Measurements from ENCODE around the gene DLEC1. TPM values are rescaled to one million over a fixed set of nuclear protein-coding genes. Genes with fewer than 3 reads are reported as not detected.

Gene DLEC1
- polyA plus RNA-seq, 2 of the 4 experiments (the other 2 are of a cell fraction), result 0.10 TPM; not detected in 1

DNA sequence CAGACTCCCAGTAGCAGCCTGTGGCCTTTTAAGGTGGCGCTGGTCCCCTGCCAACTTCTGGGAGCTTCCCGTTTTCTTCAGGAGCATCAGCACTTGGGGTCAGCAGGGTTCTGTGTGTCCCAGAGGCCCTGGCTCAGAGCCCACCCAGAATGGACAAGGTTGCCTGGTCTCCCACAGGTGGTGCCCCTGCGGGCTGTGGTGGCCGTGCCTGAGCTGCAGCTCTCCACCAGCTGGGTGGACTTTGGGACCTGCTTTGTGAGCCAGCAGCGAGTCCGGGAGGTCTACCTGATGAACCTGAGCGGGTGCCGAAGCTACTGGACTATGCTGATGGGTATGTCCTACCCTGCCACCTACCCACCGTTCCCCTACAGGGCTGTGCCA lies 82.4 kb downstream of the DLEC1 start:
- no peak overlapping the region for H3K4me3 ChIP-seq
- no peaks in the 10 kb centered on the region for H3K4me1 ChIP-seq
- no peak for DNase-seq (ENCODE audit: low read depth in 1 of 2, low spot score in 1 of 2)
- no peak for TF ChIP-seq RCOR1 (IDR thresholded peaks at IDR 0.05; ENCODE audit: low read depth, low read length)
- WGBS (ENCODE audit: missing lambda C conversion rate), result 100% methylated on average over 5 of the region's 9 CpGs
- H3K27ac ChIP-seq, result no peak overlapping the region
- FAIRE-seq, result no peak
- H3K4me2 ChIP-seq, result no peak overlapping the region
- H3K9me3 ChIP-seq, result no peaks in the 10 kb centered on the region
- POLR2A ChIA-PET, result no interaction called here
- ATAC-seq, result no peak
- CTCF ChIA-PET, result interaction anchor here (1.5 kb wide), 1 partner anchor 12 kb away, joined by 5 read pairs; no protein-coding TSS in a partner anchor

- Histone ChIP-seq H3K27ac (no peak overlapping the region), H3K4me2 (no peak overlapping the region), H3K9me3 (no peaks in the 10 kb centered on the region), H3K4me3 (no peak overlapping the region), H3K4me1 (no peaks in the 10 kb centered on the region)
- WGBS (ENCODE audit: missing lambda C conversion rate), result 95% methylated on average over 5 of the region's 13 CpGs
- FAIRE-seq (no peak), DNase-seq (ENCODE audit: low read depth in 1 of 2, low spot score in 1 of 2) (no peak), ATAC-seq (no peak)
- TF ChIP-seq RNF2 (IDR thresholded peaks at IDR 0.05; ENCODE audit: borderline replicate concordance, low read depth) (no peak), FOSL2 (IDR thresholded peaks at IDR 0.05) (no peak), FOSL2 (CRISPR knock-in tag; IDR thresholded peaks at IDR 0.05) (no peak), FOSB (CRISPR knock-in tag; IDR thresholded peaks at IDR 0.05) (no peak), NPAS2 (CRISPR knock-in tag; IDR thresholded peaks at IDR 0.05; ENCODE audit: borderline replicate concordance) (no peak), RFX5 (IDR thresholded peaks at IDR 0.05) (no peak), BCL3 (IDR thresholded peaks at IDR 0.05) (no peak), PHF8 (IDR thresholded peaks at IDR 0.05; ENCODE audit: borderline replicate concordance, low read depth) (no peak), NR3C1 (IDR thresholded peaks at IDR 0.05) (no peak), PBX3 (IDR thresholded peaks at IDR 0.05) (no peak)
- POLR2A ChIA-PET, result no interaction called here
- CTCF ChIA-PET, result interaction anchor here (1.2 to 1.5 kb wide), 2 partner anchors 11 to 21 kb away, joined by 3 to 5 read pairs; no protein-coding TSS in a partner anchor
Observed at GRCh38 chr3:38121832-38122461, 82.9 kb downstream of the DLEC1 start.

DNA sequence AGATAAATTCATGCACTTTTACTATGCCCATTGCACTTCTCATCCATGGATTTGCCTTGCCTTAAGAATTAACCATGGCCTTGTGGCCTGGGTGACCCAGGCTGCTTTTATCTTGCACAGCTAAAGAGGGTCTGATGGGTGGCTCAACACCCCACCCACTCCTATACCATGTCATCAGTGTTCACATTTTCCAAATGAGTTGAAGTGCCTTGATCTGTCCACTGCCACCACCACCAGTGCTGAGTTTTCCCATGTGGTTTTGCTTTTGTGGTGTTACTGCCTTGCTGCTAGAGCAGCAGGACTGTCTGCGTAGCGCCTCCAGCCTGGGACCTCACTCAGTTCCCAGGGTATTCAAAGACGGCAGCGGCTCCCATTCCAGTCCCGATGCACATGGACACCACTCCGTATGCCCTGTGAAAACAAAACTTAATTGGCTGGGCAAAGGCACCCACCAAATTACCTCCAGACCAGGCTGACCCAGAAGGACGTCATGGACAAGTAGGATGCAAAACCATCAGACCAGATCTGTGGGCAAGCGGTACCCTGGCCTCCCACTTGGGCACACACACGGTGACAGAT lies 83.8 kb downstream of the DLEC1 start:
- ATAC-seq (no peak), DNase-seq (ENCODE audit: low read depth in 1 of 2, low spot score in 1 of 2) (no peak), FAIRE-seq (no peak)
- Histone ChIP-seq H3K27ac (no peak overlapping the region), H3K4me2 (no peak overlapping the region), H3K4me1 (no peaks in the 10 kb centered on the region), H3K4me3 (no peak overlapping the region), H3K9me3 (no peaks in the 10 kb centered on the region)
- WGBS (ENCODE audit: missing lambda C conversion rate), result 91% methylated on average over 8 of the region's 9 CpGs
- CTCF ChIA-PET, result interaction anchor here (1.2 kb wide), 1 partner anchor 20 kb away, joined by 3 read pairs; no protein-coding TSS in a partner anchor
- POLR2A ChIA-PET, result no interaction called here
- TF ChIP-seq TP53 (CRISPR knock-in tag; IDR thresholded peaks at IDR 0.05) (no peak), CTCF (IDR thresholded peaks at IDR 0.05) (no peak), ZC3H11A (IDR thresholded peaks at IDR 0.05) (no peak), NPAS2 (CRISPR knock-in tag; IDR thresholded peaks at IDR 0.05; ENCODE audit: borderline replicate concordance) (no peak), HDAC2 (IDR thresholded peaks at IDR 0.05) (no peak), NR3C1 (IDR thresholded peaks at IDR 0.05) (no peak), CHD4 (IDR thresholded peaks at IDR 0.05; ENCODE audit: borderline replicate concordance) (no peak), JUN (IDR thresholded peaks at IDR 0.05) (no peak), KDM5A (IDR thresholded peaks at IDR 0.05) (no peak), SREBF2 (IDR thresholded peaks at IDR 0.05) (no peak), POLR2AphosphoS2 (conservative IDR thresholded peaks at IDR 0.05; ENCODE audit: low read length) (no peak), PBX3 (IDR thresholded peaks at IDR 0.05) (no peak)
- TF ChIP-seq, protein P1, sequence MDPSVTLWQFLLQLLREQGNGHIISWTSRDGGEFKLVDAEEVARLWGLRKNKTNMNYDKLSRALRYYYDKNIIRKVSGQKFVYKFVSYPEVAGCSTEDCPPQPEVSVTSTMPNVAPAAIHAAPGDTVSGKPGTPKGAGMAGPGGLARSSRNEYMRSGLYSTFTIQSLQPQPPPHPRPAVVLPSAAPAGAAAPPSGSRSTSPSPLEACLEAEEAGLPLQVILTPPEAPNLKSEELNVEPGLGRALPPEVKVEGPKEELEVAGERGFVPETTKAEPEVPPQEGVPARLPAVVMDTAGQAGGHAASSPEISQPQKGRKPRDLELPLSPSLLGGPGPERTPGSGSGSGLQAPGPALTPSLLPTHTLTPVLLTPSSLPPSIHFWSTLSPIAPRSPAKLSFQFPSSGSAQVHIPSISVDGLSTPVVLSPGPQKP (IDR thresholded peaks at IDR 0.05; ENCODE audit: low read depth, low read length), result no peak
- TF ChIP-seq, protein P2, sequence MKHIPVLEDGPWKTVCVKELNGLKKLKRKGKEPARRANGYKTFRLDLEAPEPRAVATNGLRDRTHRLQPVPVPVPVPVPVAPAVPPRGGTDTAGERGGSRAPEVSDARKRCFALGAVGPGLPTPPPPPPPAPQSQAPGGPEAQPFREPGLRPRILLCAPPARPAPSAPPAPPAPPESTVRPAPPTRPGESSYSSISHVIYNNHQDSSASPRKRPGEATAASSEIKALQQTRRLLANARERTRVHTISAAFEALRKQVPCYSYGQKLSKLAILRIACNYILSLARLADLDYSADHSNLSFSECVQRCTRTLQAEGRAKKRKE (CRISPR knock-in tag; IDR thresholded peaks at IDR 0.05; ENCODE audit: low read depth), result no peak

Data from A549 (cell line).